Stimulated activated CD4-positive, alpha-beta T cell treated with anti-CD3 and anti-CD28 coated beads, TNF-alpha, amount 100 ng/mL, for 4 hours (primary cell): ENCODE measurements around the gene VPS35.

Experiments
- DNase-seq, 3 experiments: peaks; one replicate each; pipeline ENCODE4 v3.0.0-alpha.2; 2020; ENCODE audit warnings: low read depth in 3 of 3

VPS35 gene

DNA sequence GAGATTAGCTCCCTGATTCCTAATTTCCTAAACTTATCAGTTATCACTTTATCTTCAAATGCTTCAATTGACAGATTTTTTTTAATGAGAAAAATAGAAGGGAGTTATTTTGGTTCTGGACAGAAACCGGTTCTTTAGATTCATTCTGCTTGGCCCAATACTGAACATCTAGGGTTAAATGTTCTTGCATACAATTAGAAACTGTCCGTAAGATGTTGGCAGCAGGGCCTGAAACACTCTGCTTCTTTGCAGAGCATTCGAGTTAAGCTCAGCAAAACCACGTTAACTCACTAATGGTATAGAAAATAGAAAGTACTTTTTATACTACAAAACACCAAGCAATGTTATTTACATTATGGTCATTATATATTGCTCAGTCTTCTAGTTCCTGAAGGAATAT is 75.0 kb downstream of the VPS35 start:
- no peak for DNase-seq

- DNase-seq, result no peak
Observed at GRCh38 chr16:46613352-46613751, 75.6 kb downstream of the VPS35 start.

- no peak for DNase-seq
Observed at GRCh38 chr16:46612121-46612520, 76.9 kb downstream of the VPS35 start.

DNA sequence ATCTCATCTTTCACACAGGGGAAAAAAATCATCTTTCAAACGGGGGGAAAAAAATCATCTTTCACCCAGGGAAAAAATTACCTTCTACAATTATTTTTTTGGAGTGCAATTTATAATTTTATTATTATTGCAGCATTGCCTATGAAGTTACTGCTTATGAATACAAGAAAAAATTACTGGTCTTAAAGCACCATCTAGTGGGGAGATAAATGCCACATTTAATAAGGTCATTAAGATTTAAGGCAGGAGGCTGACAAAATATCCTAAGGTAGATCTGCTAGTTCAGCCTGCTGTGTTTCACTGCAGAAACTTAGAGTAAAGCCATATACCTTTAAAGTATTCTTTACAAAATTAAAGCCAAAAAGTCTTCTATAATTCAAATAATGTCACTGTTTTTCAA is 81.4 kb downstream of the VPS35 start:
- DNase-seq, result no peak

GRCh38 chr16:46606231-46606630 is 82.7 kb downstream of the VPS35 start:
- no peak for DNase-seq
